Measurements from ENCODE around the gene VRK3. TPM values are rescaled to one million over a fixed set of nuclear protein-coding genes. Genes with fewer than 3 reads are reported as not detected.

Gene VRK3
- total RNA-seq, 1 donor: 28.5 TPM

GRCh38 chr19:49927526-49928264 lies 97.5 kb downstream of the VRK3 start:
- peak overlapping the region; percentile 26 for H3K4me3 ChIP-seq (ENCODE audit: low read depth, low read length)
- TF ChIP-seq, protein P1, sequence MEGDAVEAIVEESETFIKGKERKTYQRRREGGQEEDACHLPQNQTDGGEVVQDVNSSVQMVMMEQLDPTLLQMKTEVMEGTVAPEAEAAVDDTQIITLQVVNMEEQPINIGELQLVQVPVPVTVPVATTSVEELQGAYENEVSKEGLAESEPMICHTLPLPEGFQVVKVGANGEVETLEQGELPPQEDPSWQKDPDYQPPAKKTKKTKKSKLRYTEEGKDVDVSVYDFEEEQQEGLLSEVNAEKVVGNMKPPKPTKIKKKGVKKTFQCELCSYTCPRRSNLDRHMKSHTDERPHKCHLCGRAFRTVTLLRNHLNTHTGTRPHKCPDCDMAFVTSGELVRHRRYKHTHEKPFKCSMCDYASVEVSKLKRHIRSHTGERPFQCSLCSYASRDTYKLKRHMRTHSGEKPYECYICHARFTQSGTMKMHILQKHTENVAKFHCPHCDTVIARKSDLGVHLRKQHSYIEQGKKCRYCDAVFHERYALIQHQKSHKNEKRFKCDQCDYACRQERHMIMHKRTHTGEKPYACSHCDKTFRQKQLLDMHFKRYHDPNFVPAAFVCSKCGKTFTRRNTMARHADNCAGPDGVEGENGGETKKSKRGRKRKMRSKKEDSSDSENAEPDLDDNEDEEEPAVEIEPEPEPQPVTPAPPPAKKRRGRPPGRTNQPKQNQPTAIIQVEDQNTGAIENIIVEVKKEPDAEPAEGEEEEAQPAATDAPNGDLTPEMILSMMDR (IDR thresholded peaks at IDR 0.05; ENCODE audit: insufficient read depth, low read depth, low read length): no peak
- DNase-seq (ENCODE audit: low read depth): no peak

- TF ChIP-seq, protein P1 (IDR thresholded peaks at IDR 0.05; ENCODE audit: insufficient read depth, low read depth, low read length): no peak
Observed at GRCh38 chr19:49926515-49926914, 98.7 kb downstream of the VRK3 start.

More at GRCh38 chr19:49926515-49926914, 98.7 kb downstream of the VRK3 start:
- no peak for DNase-seq (ENCODE audit: low read depth)
- no peak overlapping the region for H3K4me3 ChIP-seq (ENCODE audit: low read depth, low read length)

Other genes with a start within 250 kb of the VRK3 start
- gene FUZ, start 212.1 kb downstream of the VRK3 start, total RNA-seq: 15.1 and 19.3 TPM in 2 replicates
- gene MED25, start 207.1 kb downstream of the VRK3 start, total RNA-seq: 21.6 and 21.9 TPM in 2 replicates
- gene PTOV1, start 174.2 kb downstream of the VRK3 start, total RNA-seq: 47.9 and 53.5 TPM in 2 replicates
- gene PNKP, start 157.8 kb downstream of the VRK3 start, total RNA-seq: 40.2 and 64.1 TPM in 2 replicates
- gene AKT1S1, start 148.0 kb downstream of the VRK3 start, total RNA-seq: 11.9 and 12.5 TPM in 2 replicates
- 23.3 and 27.4 TPM in 2 replicates for gene TBC1D17, start 147.7 kb downstream of the VRK3 start, total RNA-seq
- gene IL4I1, start 128.5 kb downstream of the VRK3 start, total RNA-seq: 0.43 and 0.64 TPM in 2 replicates
- gene ATF5, start 96.2 kb downstream of the VRK3 start, total RNA-seq: 8.2 and 9.0 TPM in 2 replicates
- gene NUP62, start 95.9 kb downstream of the VRK3 start, total RNA-seq: 25.8 and 43.2 TPM in 2 replicates
- gene SIGLEC11, start 64.2 kb downstream of the VRK3 start, total RNA-seq: not detected in 2 replicates
- gene ZNF473, start 633 bp upstream of the VRK3 start, total RNA-seq: 6.4 and 7.3 TPM in 2 replicates
- not detected in 2 replicates for gene IZUMO2, start 137.9 kb upstream of the VRK3 start, total RNA-seq
- gene MYH14, start 178.2 kb upstream of the VRK3 start, total RNA-seq: not detected in 2 replicates